ENCODE results near the gene TULP1.

Gene TULP1

GRCh38 chr6:35554811-35555210 is 42.1 kb upstream of the TULP1 start:
- Histone ChIP-seq H3K9ac (no peak overlapping the region), H3K4me2 (ENCODE audit: low read length) (no peak overlapping the region), H3K4me1 (no peaks in the 10 kb centered on the region), H3K36me3 (ENCODE audit: control insufficient read depth, insufficient read depth, low read length) (no peaks in the 10 kb centered on the region), H3K9me3 (ENCODE audit: control insufficient read depth, low read length) (no peaks in the 10 kb centered on the region), H3K79me2 (no peaks in the 10 kb centered on the region), H3K27me3 (ENCODE audit: control insufficient read depth, insufficient read depth, low read length) (no peaks in the 10 kb centered on the region), H2AFZ (no peak overlapping the region), H3K4me3 (ENCODE audit: low read depth, low read length) (no peak overlapping the region), H3K27ac (no peak overlapping the region)
- no peak for TF ChIP-seq CTCF (IDR thresholded peaks at IDR 0.05)

GRCh38 chr6:35553315-35553714 is 40.6 kb upstream of the TULP1 start:
- TF ChIP-seq CTCF (IDR thresholded peaks at IDR 0.05), result no peak
- Histone ChIP-seq H3K36me3 (ENCODE audit: control insufficient read depth, insufficient read depth, low read length) (no peaks in the 10 kb centered on the region), H3K4me2 (ENCODE audit: low read length) (no peak overlapping the region), H3K9me3 (ENCODE audit: control insufficient read depth, low read length) (no peaks in the 10 kb centered on the region), H3K9ac (no peak overlapping the region), H3K79me2 (no peaks in the 10 kb centered on the region), H3K4me1 (no peaks in the 10 kb centered on the region), H3K27ac (no peak overlapping the region), H3K27me3 (ENCODE audit: control insufficient read depth, insufficient read depth, low read length) (no peaks in the 10 kb centered on the region), H2AFZ (no peak overlapping the region), H3K4me3 (ENCODE audit: low read depth, low read length) (no peak overlapping the region)

GRCh38 chr6:35552285-35552917 is 39.7 kb upstream of the TULP1 start:
- H3K79me2 ChIP-seq, result no peaks in the 10 kb centered on the region
- TF ChIP-seq CTCF (IDR thresholded peaks at IDR 0.05), result peak; percentile 64
- H3K4me3 ChIP-seq (ENCODE audit: low read depth, low read length), result no peak overlapping the region
- H3K27me3 ChIP-seq (ENCODE audit: control insufficient read depth, insufficient read depth, low read length), result no peaks in the 10 kb centered on the region
- peak overlapping the region; percentile 25 for H2AFZ ChIP-seq
- H3K36me3 ChIP-seq (ENCODE audit: control insufficient read depth, insufficient read depth, low read length), result no peaks in the 10 kb centered on the region
- no peak overlapping the region for H3K9ac ChIP-seq
- no peaks in the 10 kb centered on the region for H3K9me3 ChIP-seq (ENCODE audit: control insufficient read depth, low read length)
- H3K4me2 ChIP-seq (ENCODE audit: low read length), result no peak overlapping the region
- H3K27ac ChIP-seq, result no peak overlapping the region
- no peaks in the 10 kb centered on the region for H3K4me1 ChIP-seq

- H3K4me2 ChIP-seq (ENCODE audit: low read length), result no peak overlapping the region
- no peak overlapping the region for H3K4me3 ChIP-seq (ENCODE audit: low read depth, low read length)
- H3K36me3 ChIP-seq (ENCODE audit: control insufficient read depth, insufficient read depth, low read length), result no peaks in the 10 kb centered on the region
- H3K79me2 ChIP-seq, result no peaks in the 10 kb centered on the region
- no peak overlapping the region for H3K27ac ChIP-seq
- TF ChIP-seq CTCF (IDR thresholded peaks at IDR 0.05), result no peak
- no peak overlapping the region for H2AFZ ChIP-seq
- H3K27me3 ChIP-seq (ENCODE audit: control insufficient read depth, insufficient read depth, low read length), result no peaks in the 10 kb centered on the region
- no peaks in the 10 kb centered on the region for H3K4me1 ChIP-seq
- H3K9ac ChIP-seq, result no peak overlapping the region
- no peaks in the 10 kb centered on the region for H3K9me3 ChIP-seq (ENCODE audit: control insufficient read depth, low read length)
These were observed 37.7 kb upstream of the TULP1 start for GRCh38 chr6:35550437-35550836.

- no peak overlapping the region for H3K4me3 ChIP-seq (ENCODE audit: low read depth, low read length)
- no peaks in the 10 kb centered on the region for H3K4me1 ChIP-seq
- H3K27me3 ChIP-seq (ENCODE audit: control insufficient read depth, insufficient read depth, low read length), result no peaks in the 10 kb centered on the region
- H3K79me2 ChIP-seq, result no peaks in the 10 kb centered on the region
- no peak overlapping the region for H3K9ac ChIP-seq
- no peak overlapping the region for H3K4me2 ChIP-seq (ENCODE audit: low read length)
- no peak for TF ChIP-seq CTCF (IDR thresholded peaks at IDR 0.05)
- no peak overlapping the region for H3K27ac ChIP-seq
- no peak overlapping the region for H2AFZ ChIP-seq
- no peaks in the 10 kb centered on the region for H3K9me3 ChIP-seq (ENCODE audit: control insufficient read depth, low read length)
- no peaks in the 10 kb centered on the region for H3K36me3 ChIP-seq (ENCODE audit: control insufficient read depth, insufficient read depth, low read length)
These were observed 35.0 kb upstream of the TULP1 start for GRCh38 chr6:35547676-35548075.
